Measurements from ENCODE around the gene TSEN2.

- TF ChIP-seq CTCF (IDR thresholded peaks at IDR 0.05) = no peak
- no peak for TF ChIP-seq POLR2AphosphoS5 (IDR thresholded peaks at IDR 0.05; ENCODE audit: low read depth, low read length)
- no peak for TF ChIP-seq REST (IDR thresholded peaks at IDR 0.05; ENCODE audit: insufficient read depth in 1 of 2, low read depth in 2 of 2, low read length in 1 of 2)
Observed at GRCh38 chr3:12541625-12542024, 57.3 kb downstream of the TSEN2 start.
